GM19372 (cell line): Measurements from ENCODE around the gene HDGFL3.

ENCODE experiments used
- ATAC-seq: cut with Tn5 transposase; IDR thresholded peaks from one replicate; pipeline ENCODE4 v1.9.1; 2021; ENCODE audit warnings: mild to moderate bottlenecking, low read depth, moderate library complexity; ENCODE audit not compliant: unreplicated experiment

Gene HDGFL3

GRCh38 chr15:83132861-83133523 is 74.6 kb downstream of the HDGFL3 start:
- ATAC-seq: no peak

- ATAC-seq: no peak
Observed at GRCh38 chr15:83129791-83130190, 77.8 kb downstream of the HDGFL3 start.

GRCh38 chr15:83127547-83128150 is 80.0 kb downstream of the HDGFL3 start:
- no peak for ATAC-seq

- ATAC-seq: no peak
Observed at GRCh38 chr15:83123529-83123928, 84.1 kb downstream of the HDGFL3 start.

- ATAC-seq: no peak
Observed at GRCh38 chr15:83119968-83120581, 87.5 kb downstream of the HDGFL3 start.

DNA sequence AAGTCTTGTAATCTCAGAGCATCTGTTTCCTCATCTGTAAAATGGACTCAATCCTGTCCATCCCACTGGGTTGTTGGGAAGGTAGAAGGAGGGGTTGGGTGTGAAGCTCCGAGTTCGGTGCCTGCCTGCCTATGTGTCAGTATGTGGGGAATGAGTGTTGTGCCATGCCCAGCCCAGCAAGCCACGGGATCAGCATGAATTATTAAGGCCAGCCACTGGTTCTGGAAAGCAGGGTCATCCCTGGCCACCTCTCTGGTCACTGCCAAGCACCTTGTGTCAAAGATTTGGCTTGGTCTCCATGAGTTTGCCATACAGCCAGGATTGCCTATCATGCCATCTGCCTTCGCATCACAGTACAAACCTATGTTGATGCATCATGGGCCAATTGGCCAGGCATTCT is 88.7 kb downstream of the HDGFL3 start:
- no peak for ATAC-seq

- no peak for ATAC-seq
Observed at GRCh38 chr15:83118291-83118827, 89.3 kb downstream of the HDGFL3 start.

DNA sequence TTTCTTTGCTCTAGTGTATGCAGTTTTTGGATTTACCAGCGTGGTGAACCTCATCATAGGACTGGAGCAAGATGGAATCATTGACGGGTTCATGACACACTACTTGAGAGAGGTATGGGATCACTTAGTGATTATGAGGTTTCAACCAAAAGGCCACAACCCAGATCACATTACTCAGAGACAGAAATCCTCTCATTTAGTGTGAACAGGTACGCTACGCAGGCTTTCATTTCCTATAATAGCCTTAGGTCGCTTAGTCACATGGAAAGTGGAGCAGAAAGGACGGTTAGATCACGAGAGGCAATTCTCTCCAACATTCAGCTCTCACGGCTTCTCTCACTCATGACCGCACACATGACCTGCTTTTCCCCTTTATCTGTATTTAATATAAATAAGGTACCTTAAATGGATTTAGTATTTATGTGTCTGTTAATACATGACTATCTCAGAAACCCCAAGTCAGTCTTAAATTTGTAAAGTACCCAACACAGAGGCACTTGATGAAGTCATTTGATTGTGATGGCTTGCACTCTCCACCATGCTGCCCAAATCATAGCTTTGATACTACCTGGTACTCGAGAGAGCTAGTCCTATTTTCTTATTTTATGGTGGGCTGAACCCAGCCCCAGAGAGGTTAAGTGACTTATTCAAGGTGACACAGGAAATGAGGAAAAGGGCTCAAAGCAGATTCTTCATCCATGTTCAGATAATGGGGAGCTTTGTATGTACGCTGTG is 91.6 kb downstream of the HDGFL3 start:
- peak; percentile 76 for ATAC-seq

- no peak for ATAC-seq
Observed at GRCh38 chr15:83115410-83115809, 92.2 kb downstream of the HDGFL3 start.

- no peak for ATAC-seq
Observed at GRCh38 chr15:83114856-83115255, 92.8 kb downstream of the HDGFL3 start.

GRCh38 chr15:83113881-83114674 is 93.5 kb downstream of the HDGFL3 start:
- ATAC-seq: no peak

- no peak for ATAC-seq
Observed at GRCh38 chr15:83112956-83113299, 94.7 kb downstream of the HDGFL3 start.

- ATAC-seq: no peak
Observed at GRCh38 chr15:83112233-83112955, 95.2 kb downstream of the HDGFL3 start.

GRCh38 chr15:83111149-83111548 is 96.5 kb downstream of the HDGFL3 start:
- ATAC-seq: no peak

GRCh38 chr15:83110381-83110780 is 97.2 kb downstream of the HDGFL3 start:
- ATAC-seq: no peak

DNA sequence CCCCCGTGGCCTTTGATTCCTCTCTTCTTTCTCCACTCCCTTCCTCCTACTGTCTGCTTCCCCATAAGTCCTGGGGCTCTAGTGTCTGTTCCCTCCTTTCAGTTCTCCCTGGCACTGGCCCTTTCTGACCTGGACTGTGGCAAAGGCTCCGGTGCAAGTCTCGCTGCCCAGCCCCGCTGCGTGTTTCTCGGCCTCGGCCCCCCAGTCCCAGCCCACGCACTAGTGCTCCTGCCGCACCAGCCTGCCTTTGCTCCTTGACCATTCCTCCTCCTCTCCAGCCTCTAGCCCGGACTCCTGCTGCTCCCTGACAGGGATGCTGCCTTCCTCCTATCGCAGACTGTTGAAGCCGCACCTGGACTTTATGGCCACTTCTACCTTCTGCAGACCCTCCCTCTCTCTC is 98.1 kb downstream of the HDGFL3 start:
- no peak for ATAC-seq

GRCh38 chr15:83108266-83109219 is 99.1 kb downstream of the HDGFL3 start:
- ATAC-seq: peak; percentile 60

DNA sequence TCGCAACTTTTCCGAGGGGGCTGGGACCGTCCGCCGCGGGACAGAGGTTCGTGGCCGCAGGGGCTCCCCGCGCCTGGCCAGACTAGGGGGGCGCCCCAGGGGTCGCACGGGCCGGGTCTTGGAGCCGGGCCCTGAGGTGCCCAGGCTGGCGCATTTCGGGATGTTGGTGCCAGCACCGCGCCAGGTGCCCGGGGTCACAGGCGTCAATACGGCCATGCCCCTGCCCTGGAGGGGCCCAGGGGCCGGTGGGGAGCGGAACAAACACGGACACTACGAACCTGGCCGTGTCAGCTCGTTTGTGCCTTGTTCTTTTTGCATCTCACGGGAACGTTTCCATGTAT is 99.8 kb downstream of the HDGFL3 start:
- no peak for ATAC-seq
